NCI-H526 (cell line): ENCODE data around the gene RNF213.

Experiments used
- DNase-seq, 2 experiments: peaks; one replicate each; lab custom pipeline; 2025; lab: John Stamatoyannopoulos, UW

The RNF213 gene

GRCh38 chr17:80431246-80432195, 170.9 kb downstream of the RNF213 start:
- no peak for DNase-seq

DNA sequence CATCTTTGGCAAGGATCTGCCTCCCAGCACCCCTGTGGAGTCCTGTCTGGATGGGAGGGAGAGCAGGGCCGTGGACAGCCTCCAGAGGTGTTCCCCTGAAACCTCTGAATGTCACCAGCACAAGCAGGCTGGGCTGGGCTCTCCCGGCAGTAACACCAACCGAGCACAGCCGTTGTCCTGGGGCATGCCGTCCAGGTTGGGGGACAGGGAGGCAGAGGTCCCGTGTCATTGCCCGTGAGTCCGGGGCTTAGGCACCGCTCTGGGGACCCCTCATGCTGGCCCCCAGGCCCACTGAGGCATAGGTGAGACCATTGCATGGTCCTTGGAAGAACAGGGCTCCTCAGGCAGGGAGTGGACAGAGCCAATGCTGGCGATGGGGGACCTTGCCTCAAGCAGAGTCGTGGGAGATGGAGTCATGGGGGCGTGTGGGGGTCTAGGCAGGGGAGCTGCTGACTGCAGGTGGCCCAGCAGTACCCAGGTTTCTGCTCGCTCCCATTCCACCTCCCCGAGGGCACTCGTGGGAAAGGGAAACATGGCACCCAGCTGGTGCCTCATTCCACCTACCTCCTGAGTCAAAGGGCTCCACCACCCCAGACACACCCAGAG, 171.8 kb downstream of the RNF213 start:
- DNase-seq: no peak

DNA sequence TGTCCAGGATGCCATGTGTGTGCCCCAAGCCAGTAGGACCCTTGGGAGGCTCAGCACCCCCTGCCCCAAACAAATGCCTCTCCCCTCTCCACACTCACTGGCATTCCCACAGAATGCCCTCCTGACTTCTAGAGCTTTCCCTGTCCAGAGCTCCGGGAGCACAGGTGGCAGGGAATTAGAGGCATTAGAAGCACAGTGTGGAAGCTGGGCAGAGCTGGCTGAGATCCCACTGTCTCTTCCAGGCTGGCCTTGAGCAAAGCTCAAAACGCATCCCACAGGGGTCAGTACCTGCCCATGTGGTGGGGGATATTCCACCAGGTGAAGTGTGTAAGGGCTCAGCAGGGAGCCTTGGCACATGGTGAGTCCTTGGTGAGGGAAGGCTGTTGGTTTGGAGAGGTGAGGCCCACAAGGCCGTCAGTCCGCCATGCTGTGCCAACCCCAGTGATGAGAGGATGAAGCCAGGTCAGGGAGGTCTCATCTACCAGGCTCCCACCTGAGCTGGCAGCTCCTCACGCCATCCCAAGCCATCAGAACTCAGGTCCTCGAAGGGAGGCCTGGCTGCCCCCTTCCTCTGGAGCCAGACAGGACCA, 172.4 kb downstream of the RNF213 start:
- no peak for DNase-seq

- no peak for DNase-seq
Measured at GRCh38 chr17:80433916-80434666, 173.4 kb downstream of the RNF213 start.

DNA sequence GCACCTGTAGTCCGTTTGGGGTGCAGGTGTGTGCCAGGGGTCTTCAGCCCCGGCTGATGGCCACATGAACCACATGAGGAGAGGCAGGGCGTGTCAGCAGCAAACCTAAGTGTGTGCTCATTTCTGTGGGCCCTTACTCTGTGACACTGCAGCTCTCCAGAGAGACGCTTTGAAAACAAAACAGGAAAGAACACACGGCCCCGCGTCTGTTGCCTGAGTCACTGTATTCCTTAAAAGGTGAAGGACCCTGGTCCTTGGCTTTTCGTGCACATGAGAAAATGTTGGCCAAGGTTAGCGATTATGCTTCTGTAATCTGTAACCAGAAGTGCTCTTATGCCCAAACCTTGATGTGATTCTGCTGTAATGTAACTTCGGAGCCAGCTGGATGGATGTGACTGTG, 176.9 kb downstream of the RNF213 start:
- DNase-seq: no peak

- no peak for DNase-seq
Measured at GRCh38 chr17:80438806-80439205, 178.2 kb downstream of the RNF213 start.

DNA sequence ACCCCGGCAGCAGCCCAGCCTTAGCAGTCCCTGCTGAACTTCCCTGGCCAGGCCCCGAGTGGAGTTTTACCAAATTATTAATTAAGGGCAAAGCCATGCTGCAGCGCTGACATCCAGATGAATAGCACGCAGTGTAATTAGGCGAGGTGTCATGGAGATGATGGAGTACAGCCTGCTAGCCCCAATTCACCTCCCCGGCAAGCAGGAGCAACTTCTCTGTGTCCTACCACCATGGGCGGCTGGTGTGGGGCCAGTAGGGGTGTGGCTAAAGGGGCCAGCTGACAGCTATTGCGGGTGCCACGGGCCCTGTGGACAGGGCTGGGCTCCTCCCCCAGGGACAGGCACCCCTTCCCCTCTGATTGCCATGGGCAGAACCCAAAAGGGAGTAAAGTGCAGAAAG, 178.8 kb downstream of the RNF213 start:
- no peak for DNase-seq

DNA sequence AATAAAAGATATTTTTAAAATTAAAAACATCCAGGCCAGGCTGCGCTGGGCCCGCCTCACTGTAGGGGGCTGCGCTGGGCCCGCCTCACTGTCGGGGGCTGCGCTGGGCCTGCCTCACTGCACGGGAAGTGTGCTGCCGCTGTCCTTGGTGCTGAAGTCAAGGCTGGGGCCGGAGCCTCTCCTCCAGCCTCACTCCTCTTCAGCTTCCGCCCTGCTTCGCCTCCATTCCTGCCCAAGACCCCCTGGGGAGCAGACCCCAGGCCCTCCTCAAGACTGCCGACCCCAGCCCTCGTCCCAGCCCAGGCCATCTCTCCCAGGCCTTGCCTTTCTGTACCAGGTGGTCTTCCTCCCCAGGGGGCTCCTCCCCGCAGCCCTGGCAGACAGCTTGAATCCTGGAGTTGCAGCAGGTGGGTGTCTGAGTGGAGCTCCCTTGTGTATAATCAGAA, 180.5 kb downstream of the RNF213 start:
- DNase-seq: no peak

- no peak for DNase-seq
Measured at GRCh38 chr17:80441598-80442322, 181.1 kb downstream of the RNF213 start.

DNA sequence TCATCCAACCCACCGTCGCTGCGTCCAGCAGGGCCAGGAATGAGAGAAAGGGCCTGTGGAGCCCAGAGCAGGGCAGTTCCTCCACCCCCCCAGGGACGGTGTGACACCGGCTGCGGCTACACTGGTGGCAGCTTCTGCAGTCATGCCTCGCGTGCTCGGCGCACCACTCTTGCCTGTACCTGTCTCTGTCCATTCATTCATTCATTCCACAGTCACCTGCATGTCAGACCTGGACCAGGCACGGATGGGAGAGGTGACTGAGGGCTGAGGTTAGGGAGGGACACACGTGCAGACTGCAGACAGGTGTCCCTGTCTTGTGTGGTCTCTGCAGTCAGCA, 181.6 kb downstream of the RNF213 start:
- no peak for DNase-seq

DNA sequence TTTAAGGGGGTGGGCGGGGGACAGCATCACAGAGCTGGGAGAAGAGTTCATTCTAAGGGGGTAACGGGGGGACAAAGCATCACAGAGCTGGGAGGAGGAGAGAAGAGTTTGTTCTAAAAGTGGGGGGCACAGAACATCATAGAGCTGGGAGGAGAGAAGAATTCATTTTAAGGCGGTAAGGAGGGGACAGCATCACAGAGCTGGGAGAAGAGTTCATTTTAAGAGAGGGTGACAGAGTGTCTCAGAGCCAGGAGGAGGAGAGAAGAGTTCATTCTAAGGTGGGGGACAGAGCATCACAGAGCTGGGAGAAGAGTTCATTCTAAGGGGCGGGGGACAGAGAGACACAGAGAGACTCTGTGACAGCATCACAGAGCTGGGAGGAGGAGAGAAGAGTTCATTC, 182.1 kb downstream of the RNF213 start:
- DNase-seq: no peak

DNA sequence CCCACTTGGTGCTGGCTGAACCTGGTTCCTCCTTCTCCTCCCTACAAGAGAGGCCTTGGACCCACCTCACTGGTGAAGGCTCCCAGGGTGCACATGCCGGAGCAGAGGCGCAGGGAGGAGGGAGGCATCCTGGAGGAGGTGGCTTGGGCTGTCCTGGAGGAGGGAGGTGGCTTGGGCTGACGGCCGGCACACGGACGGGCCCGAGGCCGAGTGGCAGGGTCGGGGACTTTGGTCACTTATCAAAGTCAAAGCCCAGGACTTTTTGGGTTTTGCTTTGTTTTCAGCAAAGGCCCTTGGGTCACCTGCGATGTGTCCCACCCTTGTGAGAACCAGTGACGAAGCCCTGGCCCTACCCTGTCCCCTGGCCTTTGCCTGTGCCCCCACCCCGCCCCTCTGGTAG, 182.8 kb downstream of the RNF213 start:
- DNase-seq: no peak

DNA sequence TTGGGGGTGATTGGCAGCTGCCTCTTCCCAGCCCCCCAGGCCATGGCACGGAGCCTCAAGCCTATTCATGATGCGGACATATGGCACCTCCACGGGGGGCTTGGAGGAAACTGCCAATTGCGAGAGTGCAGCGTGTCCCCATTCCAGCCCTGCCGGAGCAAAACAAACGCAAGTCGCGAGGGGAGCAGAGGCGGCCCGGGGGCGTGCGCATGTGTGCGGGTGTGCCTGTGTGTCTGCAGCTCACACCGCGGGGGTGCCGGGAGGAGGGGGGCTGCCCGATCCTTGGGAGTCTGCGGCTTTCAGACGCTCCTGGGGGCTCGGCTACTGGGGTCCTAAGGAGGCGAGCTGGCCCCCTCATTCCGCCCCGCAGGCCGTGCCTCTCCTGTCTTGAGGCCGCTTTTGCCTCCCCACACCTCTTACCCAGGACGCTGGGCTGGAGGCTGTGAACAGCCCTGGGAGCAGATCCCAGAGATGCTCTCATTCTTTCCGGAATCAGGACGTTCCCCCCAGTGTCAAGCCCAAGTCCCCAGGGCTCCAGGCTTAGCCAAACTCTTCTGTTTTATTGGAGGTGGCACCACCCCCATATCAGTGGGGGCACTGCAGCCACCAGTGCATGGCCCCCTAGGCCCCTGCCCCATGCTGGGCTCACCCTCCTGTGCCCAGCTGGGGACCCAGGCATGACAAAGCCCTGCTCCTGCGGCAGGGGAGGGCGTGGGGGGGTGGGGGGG, 183.4 kb downstream of the RNF213 start:
- DNase-seq: no peak

DNA sequence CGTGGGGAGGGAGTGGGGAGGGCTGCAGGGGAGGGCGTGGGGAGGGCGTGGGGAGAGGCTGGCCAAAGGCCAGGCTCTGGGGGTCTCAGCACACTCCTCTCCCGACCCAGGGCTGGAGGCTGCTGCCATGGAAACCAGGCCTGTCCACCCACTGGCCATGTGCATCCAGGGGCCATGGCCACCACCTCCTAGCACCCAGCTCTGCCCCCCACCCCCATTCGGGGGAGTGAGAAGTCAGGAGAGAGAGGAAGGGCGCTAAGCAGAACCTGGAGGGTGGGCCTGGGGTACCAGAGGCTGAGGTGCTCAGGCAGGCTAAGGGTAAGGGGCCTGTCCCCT, 184.0 kb downstream of the RNF213 start:
- no peak for DNase-seq

GRCh38 chr17:80445007-80445725, 184.5 kb downstream of the RNF213 start:
- DNase-seq: no peak

GRCh38 chr17:80445726-80446110, 185.1 kb downstream of the RNF213 start:
- no peak for DNase-seq

GRCh38 chr17:80446645-80447405, 186.2 kb downstream of the RNF213 start:
- no peak for DNase-seq

GRCh38 chr17:80447790-80448189, 187.1 kb downstream of the RNF213 start:
- no peak for DNase-seq
